GM06990 (cell line): Measurements from ENCODE around the gene MBD4.
A peak's percentile ranks its signal among the peaks of the same experiment; 100 is the strongest.

Experiments used
- DNase-seq: peaks from one replicate; pipeline ENCODE4 v3.0.0-alpha.2; 2011; ENCODE audit not compliant: insufficient read length; ENCODE audit errors: extremely low read depth
- H3K27me3 ChIP-seq: replicated peaks from 2 replicates; pipeline ENCODE4 v1.6.0; 2011; ENCODE audit warnings: low read length; ENCODE audit not compliant: control insufficient read depth, insufficient read depth
- H3K36me3 ChIP-seq: 2 replicates; pipeline ENCODE4 v1.5.1; 2011; ENCODE audit warnings: low read length; ENCODE audit not compliant: control insufficient read depth, insufficient read depth
- H3K4me3 ChIP-seq: replicated peaks from 2 replicates; pipeline ENCODE4 v1.5.1; 2011; ENCODE audit warnings: low read depth, mild to moderate bottlenecking, control low read depth, low read length
- CTCF ChIP-seq: IDR thresholded peaks from 2 replicates; pipeline ENCODE4 v1.5.1; 2011; ENCODE audit warnings: low read length, control low read depth, mild to moderate bottlenecking, inconsistent platforms; ENCODE audit not compliant: insufficient read depth, poor library complexity, severe bottlenecking

MBD4 gene

GRCh38 chr3:129441215-129441614 lies 1.5 kb upstream of the MBD4 start:
- no peak for TF ChIP-seq CTCF
- Histone ChIP-seq H3K27me3 (no peaks in the 10 kb centered on the region), H3K36me3 (no peaks in the 10 kb centered on the region), H3K4me3 (peak overlapping the region; percentile 98)
- no peak for DNase-seq

DNA sequence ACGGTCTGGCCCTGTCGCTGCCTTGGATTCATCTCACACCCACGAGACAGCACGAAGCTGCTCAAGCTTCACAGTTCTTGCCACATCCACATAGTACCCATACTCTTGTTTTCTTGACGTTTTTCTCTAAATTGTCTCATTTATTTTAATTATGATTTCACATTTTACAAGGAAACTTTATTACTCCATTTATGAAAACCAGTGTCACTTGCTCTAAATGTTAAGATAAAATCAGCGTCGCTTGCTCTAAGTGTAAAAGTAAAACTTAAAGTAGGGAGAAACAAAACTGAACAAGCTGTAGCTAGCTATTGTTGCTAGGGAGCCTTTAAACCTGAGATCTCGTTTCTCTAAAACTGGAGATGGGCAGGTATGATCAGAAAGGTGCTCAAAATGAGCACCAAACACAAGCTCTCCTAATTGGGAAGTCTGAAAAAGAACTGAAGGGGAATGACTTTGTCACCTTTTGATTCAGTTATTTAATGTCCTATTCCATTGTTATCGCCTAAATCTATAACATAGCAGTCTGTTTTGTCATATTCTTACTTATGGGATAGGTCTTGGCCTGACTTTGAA lies 956 bp upstream of the MBD4 start:
- no peaks in the 10 kb centered on the region for H3K36me3 ChIP-seq
- TF ChIP-seq CTCF: no peak
- no peaks in the 10 kb centered on the region for H3K27me3 ChIP-seq
- H3K4me3 ChIP-seq: peak overlapping the region; percentile 98
- DNase-seq: no peak

GRCh38 chr3:129439226-129439816 lies 427 bp downstream of the MBD4 start:
- H3K4me3 ChIP-seq: peak overlapping the region; percentile 98
- no peak for DNase-seq
- no peaks in the 10 kb centered on the region for H3K36me3 ChIP-seq
- H3K27me3 ChIP-seq: no peaks in the 10 kb centered on the region
- TF ChIP-seq CTCF: no peak

DNA sequence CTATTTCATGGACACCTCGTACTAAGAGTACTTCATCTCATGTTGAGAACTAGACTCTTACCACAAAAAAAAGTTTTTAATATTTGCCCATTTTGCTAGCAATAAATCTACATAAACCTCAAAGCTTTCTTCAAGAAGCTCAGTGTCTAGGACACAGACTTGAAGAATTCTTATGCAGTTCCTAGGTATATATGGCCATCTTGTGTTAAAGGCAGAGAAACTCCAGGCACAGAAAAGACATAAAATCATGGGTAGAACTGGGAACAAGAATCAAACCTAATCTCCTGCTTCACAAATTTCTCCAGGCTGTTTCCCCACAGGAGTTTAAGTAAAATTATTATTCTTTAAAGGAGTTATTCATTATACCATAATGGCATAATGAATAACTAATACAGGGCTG lies 4.4 kb downstream of the MBD4 start:
- Histone ChIP-seq H3K4me3 (peak overlapping the region; percentile 42), H3K36me3 (peaks cover 9% of the 10 kb centered on the region), H3K27me3 (no peaks in the 10 kb centered on the region)
- TF ChIP-seq CTCF: no peak
- DNase-seq: no peak

DNA sequence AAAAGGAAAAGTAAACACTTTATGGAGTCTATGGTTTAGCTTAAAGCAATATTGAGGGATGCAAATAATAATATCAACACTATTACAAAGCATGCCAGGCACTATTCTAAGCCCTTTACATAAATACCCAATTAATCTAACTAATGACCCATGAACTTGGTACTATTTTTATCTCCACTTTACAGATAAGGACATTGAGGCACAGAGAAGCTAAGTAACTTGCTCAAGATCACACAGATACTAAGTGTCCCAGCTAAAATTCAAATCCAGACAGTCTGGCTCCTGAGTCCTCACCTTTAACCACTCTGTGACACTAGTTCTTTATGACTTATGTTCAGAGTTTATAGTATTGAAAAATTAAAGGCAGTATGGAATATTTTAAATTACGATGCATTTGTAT lies 5.6 kb downstream of the MBD4 start:
- no peak for TF ChIP-seq CTCF
- H3K27me3 ChIP-seq: no peaks in the 10 kb centered on the region
- H3K36me3 ChIP-seq: peaks cover 9% of the 10 kb centered on the region
- no peak for DNase-seq
- no peak overlapping the region for H3K4me3 ChIP-seq

- no peak for DNase-seq
- no peaks in the 10 kb centered on the region for H3K27me3 ChIP-seq
- no peak overlapping the region for H3K4me3 ChIP-seq
- no peak for TF ChIP-seq CTCF
- H3K36me3 ChIP-seq: peaks cover 9% of the 10 kb centered on the region
These were observed 6.2 kb downstream of the MBD4 start for GRCh38 chr3:129433565-129433964.
